ENCODE measurements around the gene SCAF4. TPM values are rescaled to one million over a fixed set of nuclear protein-coding genes. Genes with fewer than 3 reads are reported as not detected.

SCAF4 gene, protein sequence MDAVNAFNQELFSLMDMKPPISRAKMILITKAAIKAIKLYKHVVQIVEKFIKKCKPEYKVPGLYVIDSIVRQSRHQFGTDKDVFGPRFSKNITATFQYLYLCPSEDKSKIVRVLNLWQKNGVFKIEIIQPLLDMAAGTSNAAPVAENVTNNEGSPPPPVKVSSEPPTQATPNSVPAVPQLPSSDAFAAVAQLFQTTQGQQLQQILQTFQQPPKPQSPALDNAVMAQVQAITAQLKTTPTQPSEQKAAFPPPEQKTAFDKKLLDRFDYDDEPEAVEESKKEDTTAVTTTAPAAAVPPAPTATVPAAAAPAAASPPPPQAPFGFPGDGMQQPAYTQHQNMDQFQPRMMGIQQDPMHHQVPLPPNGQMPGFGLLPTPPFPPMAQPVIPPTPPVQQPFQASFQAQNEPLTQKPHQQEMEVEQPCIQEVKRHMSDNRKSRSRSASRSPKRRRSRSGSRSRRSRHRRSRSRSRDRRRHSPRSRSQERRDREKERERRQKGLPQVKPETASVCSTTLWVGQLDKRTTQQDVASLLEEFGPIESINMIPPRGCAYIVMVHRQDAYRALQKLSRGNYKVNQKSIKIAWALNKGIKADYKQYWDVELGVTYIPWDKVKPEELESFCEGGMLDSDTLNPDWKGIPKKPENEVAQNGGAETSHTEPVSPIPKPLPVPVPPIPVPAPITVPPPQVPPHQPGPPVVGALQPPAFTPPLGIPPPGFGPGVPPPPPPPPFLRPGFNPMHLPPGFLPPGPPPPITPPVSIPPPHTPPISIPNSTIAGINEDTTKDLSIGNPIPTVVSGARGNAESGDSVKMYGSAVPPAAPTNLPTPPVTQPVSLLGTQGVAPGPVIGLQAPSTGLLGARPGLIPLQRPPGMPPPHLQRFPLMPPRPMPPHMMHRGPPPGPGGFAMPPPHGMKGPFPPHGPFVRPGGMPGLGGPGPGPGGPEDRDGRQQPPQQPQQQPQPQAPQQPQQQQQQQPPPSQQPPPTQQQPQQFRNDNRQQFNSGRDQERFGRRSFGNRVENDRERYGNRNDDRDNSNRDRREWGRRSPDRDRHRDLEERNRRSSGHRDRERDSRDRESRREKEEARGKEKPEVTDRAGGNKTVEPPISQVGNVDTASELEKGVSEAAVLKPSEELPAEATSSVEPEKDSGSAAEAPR
- total RNA-seq: 10 to 100 TPM; 10.1 to 18.5 (median 13.7) TPM
- long read RNA-seq: 0 reads

DNA sequence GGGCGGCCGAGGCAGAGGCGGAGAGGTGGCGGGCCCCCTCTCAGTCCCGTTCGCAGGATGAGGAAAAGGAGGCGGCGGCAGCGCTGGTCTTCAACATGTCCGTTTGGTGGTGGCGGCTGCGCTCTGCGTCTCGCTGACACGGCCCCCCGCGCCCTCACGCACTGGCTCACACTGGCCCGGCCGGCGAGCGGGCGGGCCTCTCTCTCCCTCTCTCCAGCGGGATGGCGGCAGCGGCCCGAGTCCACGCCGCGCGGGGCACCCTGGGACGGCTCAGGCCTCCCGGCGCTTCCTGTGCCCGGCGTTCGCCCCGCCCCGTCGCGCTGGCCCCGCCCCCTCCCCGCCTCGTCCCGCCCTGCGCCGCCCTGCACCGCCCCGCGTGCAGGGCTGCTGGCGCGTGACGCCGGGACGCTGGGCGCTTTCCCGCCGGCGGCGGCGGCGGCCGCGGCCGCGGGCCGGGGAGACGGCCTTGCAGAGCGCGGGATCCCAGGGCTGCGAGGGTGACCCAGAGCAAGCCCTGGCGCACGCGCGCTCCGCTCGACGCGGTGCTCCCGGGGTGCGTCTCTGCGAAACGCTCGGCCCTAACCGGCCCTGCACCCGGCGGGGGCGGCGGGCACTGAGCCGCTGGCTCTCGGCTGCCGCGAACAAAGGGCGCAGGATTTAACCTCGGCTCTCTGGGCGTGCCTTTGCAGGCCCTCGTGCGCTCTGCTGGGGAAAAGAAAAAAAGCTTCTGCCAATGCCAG is at the start of gene SCAF4:
Gene SCAF4 (minus strand): TSS at position 262 of the 740 bp plus-strand sequence. CDS start 426 bp downstream, outside the sequence.
- Histone ChIP-seq H3K4me3 (peak within 1 kb of the TSS; percentile 94 to 99 (median 96)), H3K9me3 (no peaks in the 10 kb centered on the region), H3K27me3 (no peaks in the 10 kb centered on the region), H3K27ac (peak within 1 kb of the TSS; percentile 92 to 94 (median 93)), H3K4me1 (peaks cover 0 to 40% (median 12%) of the 10 kb centered on the region in 4 donors), H3K36me3 (no peaks in the 10 kb centered on the region)
- ATAC-seq: peak; percentile 79 to 89 (median 84)
- peak; percentile 93 for TF ChIP-seq POLR2A (IDR thresholded peaks at IDR 0.05)
- TF ChIP-seq, protein P1, sequence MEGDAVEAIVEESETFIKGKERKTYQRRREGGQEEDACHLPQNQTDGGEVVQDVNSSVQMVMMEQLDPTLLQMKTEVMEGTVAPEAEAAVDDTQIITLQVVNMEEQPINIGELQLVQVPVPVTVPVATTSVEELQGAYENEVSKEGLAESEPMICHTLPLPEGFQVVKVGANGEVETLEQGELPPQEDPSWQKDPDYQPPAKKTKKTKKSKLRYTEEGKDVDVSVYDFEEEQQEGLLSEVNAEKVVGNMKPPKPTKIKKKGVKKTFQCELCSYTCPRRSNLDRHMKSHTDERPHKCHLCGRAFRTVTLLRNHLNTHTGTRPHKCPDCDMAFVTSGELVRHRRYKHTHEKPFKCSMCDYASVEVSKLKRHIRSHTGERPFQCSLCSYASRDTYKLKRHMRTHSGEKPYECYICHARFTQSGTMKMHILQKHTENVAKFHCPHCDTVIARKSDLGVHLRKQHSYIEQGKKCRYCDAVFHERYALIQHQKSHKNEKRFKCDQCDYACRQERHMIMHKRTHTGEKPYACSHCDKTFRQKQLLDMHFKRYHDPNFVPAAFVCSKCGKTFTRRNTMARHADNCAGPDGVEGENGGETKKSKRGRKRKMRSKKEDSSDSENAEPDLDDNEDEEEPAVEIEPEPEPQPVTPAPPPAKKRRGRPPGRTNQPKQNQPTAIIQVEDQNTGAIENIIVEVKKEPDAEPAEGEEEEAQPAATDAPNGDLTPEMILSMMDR (IDR thresholded peaks at IDR 0.05): no peak
- WGBS (ENCODE audit: insufficient coverage, low coverage, low lambda C conversion rate, missing lambda C conversion rate): 3% methylated on average over 8 of the region's 98 CpGs
- peak; percentile 93 to 95 (median 94) for DNase-seq
- intact Hi-C loops (cut with DNase I): no loop called here

DNA sequence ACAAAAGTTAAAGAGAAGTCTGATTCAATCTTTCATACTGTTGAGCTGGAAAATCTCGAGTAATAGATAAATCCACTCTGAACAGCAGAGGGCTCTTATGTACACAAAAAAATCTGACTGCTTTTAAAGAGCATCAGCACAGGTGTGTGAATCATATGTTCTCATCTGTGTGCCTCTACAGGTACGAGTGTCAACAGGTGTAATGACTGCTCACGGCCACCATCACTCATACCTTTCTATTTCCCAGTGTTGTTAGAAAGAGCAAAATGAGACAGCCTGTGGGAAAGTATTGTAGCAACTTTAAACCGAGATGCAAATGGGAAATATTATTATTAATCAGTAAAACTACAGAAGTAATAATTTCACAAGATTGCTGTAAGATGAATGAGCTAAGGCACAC is 49.0 kb upstream of the SCAF4 start:
- peak in 2 of 4 donors; percentile 28 to 61 for ATAC-seq
- intact Hi-C loops (cut with DNase I): loop anchor here in 1 of 2 donors (10.0 kb wide), 1 partner anchor 474 kb away; no protein-coding TSS in a partner anchor
- Histone ChIP-seq H3K36me3 (no peaks in the 10 kb centered on the region), H3K9me3 (no peaks in the 10 kb centered on the region), H3K4me3 (no peak overlapping the region), H3K4me1 (no peaks in the 10 kb centered on the region), H3K27ac (no peak overlapping the region), H3K27me3 (no peaks in the 10 kb centered on the region)
- TF ChIP-seq, protein P1 (IDR thresholded peaks at IDR 0.05): peak in 3 of 4 donors; percentile 13 to 28 (median 26)
- no peak for TF ChIP-seq POLR2A (IDR thresholded peaks at IDR 0.05)
- 35% methylated on average over 4 of the region's 4 CpGs for WGBS (ENCODE audit: insufficient coverage, low coverage, low lambda C conversion rate, missing lambda C conversion rate)
- DNase-seq: no peak

DNA sequence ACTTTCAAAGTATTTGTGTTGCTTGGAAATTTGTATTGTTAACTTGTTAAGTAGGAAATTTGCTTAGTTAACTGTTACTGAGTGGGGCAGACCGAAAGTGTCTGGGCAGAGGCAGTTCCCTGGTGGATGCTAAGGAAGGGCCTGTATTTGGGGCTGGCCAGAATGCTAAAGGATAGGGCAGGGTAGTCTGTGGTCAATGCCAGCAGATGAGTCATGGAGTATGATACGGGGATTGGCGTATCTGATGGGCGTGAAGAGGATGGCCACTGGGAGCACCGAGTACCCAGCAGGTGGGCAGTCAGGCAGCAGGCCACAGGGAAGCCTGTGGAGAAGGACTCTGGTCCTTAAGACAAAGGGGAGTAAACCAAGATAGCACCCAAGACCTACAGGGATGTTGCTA is 46.6 kb upstream of the SCAF4 start:
- no peaks in the 10 kb centered on the region for H3K9me3 ChIP-seq
- no peaks in the 10 kb centered on the region for H3K27me3 ChIP-seq
- WGBS (ENCODE audit: insufficient coverage, low coverage, low lambda C conversion rate, missing lambda C conversion rate): 67% methylated on average over 4 of the region's 5 CpGs
- no peak for DNase-seq
- ATAC-seq: no peak
- no peaks in the 10 kb centered on the region for H3K4me1 ChIP-seq
- no peaks in the 10 kb centered on the region for H3K36me3 ChIP-seq
- intact Hi-C loops (cut with DNase I): no loop called here
- TF ChIP-seq, protein P1 (IDR thresholded peaks at IDR 0.05): no peak
- TF ChIP-seq POLR2A (IDR thresholded peaks at IDR 0.05): no peak
- H3K27ac ChIP-seq: no peak overlapping the region
- no peak overlapping the region for H3K4me3 ChIP-seq

DNA sequence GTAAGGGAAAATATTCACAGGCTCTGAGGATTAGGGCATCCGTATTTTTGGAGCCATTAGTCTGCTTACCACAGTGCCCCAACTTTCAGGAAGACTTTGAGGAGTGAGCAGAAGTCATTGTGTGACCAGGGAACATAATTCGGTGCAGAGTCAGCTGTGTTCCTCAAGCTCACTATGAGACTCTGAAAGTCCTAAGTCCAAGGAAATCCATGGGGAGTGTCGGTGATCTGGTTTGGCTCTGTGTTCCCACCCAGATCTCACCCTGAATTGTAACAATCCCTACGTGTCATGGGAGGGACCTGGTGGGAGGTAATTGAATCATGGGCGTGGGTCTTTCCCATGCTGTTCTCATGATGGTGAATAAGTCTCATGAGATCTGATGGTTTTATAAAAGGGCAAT is 45.9 kb upstream of the SCAF4 start:
- ATAC-seq: no peak
- WGBS (ENCODE audit: insufficient coverage, low coverage, low lambda C conversion rate, missing lambda C conversion rate): 80% methylated on average over 4 of the region's 5 CpGs
- TF ChIP-seq POLR2A (IDR thresholded peaks at IDR 0.05): no peak
- TF ChIP-seq, protein P1 (IDR thresholded peaks at IDR 0.05): no peak
- Histone ChIP-seq H3K36me3 (no peaks in the 10 kb centered on the region), H3K4me1 (no peaks in the 10 kb centered on the region), H3K27me3 (no peaks in the 10 kb centered on the region), H3K27ac (no peak overlapping the region), H3K4me3 (no peak overlapping the region), H3K9me3 (no peaks in the 10 kb centered on the region)
- no peak for DNase-seq
- intact Hi-C loops (cut with DNase I): no loop called here

Data from right lobe of liver (tissue), 6 donors.